SK-N-SH (cell line): ENCODE results near the gene SESTD1.

Source experiments
- CTCF ChIP-seq: fragments of 200-600 bp; sonication (generic); IDR thresholded peaks from 2 replicates; pipeline ENCODE4 v1.6.1; 2017; ENCODE audit warnings: antibody characterized with exemption, mild to moderate bottlenecking, moderate library complexity
- YY1 ChIP-seq: IDR thresholded peaks from 2 replicates; pipeline ENCODE4 v1.4.0; 2012; ENCODE audit warnings: low read depth, mild to moderate bottlenecking
- TF ChIP-seq, protein P1 (sequence below): IDR thresholded peaks from 2 replicates; pipeline ENCODE4 v1.4.0; 2012; ENCODE audit warnings: low read depth

- TF ChIP-seq CTCF, result no peak
- TF ChIP-seq, protein P1, sequence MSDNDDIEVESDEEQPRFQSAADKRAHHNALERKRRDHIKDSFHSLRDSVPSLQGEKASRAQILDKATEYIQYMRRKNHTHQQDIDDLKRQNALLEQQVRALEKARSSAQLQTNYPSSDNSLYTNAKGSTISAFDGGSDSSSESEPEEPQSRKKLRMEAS, result no peak
- no peak for TF ChIP-seq YY1
These were observed 13.0 kb upstream of the SESTD1 start for GRCh38 chr2:179277429-179278196.
